Peyer's patch (tissue), 4 donors: ENCODE results near the gene MXD4. TPM values are rescaled to one million over a fixed set of nuclear protein-coding genes. Genes with fewer than 3 reads are reported as not detected.

Experiments used
- DNase-seq, 3 donors: peaks; one replicate each; pipeline ENCODE4 v3.0.0-alpha.2; 2017 to 2019
- H3K27ac ChIP-seq, 4 donors: fragments of 200-600 bp; sonication (generic); one replicate each; pipeline ENCODE4 v1.5.1; 2016 to 2019
- H3K27me3 ChIP-seq, 2 donors: fragments of 200-600 bp; sonication (generic); one replicate each; pipeline ENCODE4 v1.5.1; 2019
- H3K36me3 ChIP-seq, 3 donors: fragments of 200-600 bp; sonication (generic); one replicate each; pipeline ENCODE4 v1.5.1; 2016 to 2019
- H3K4me1 ChIP-seq, 4 donors: fragments of 200-600 bp; sonication (generic); one replicate each; pipeline ENCODE4 v1.5.1; 2016 to 2019
- H3K4me3 ChIP-seq, 4 donors: fragments of 200-600 bp; sonication (generic); 1 replicate in 3 of 4; 2 replicates in 1 of 4; pipeline ENCODE4 v1.5.1; 2016 to 2019; ENCODE audit warnings: mild to moderate bottlenecking in 1 of 4
- H3K9me3 ChIP-seq, 4 donors: fragments of 200-600 bp; sonication (generic); one replicate each; pipeline ENCODE4 v1.5.1; 2016 to 2019; ENCODE audit warnings: mild to moderate bottlenecking in 1 of 4
- CTCF ChIP-seq, 6 experiments: fragments of 450-650 bp in 4 of 6; fragments of 200-600 bp in 2 of 6; sonication (generic) in 1 of 6; IDR thresholded peaks; one replicate each; pipeline ENCODE4 v1.5.1; 2017 to 2019; ENCODE audit warnings: antibody characterized with exemption in 6 of 6, mild to moderate bottlenecking in 3 of 6, moderate library complexity in 1 of 6
- POLR2A ChIP-seq, 2 donors: fragments of 450-650 bp; IDR thresholded peaks; one replicate each; pipeline ENCODE4 v1.5.1; 2017; ENCODE audit warnings: antibody characterized with exemption in 2 of 2, mild to moderate bottlenecking in 2 of 2, moderate library complexity in 2 of 2
- total RNA-seq, 4 donors: library from RNA; depleted of rRNA; stranded (reverse); fragments of >200 nt; gene quantifications; one replicate each; pipeline ENCODE4 v1.1.0, GENCODE V29; 2016

The MXD4 gene
- total RNA-seq, 4 donors from 2014 or later: 28.9 to 52.5 (median 44.0) TPM

- no peak overlapping the region for H3K4me3 ChIP-seq
- DNase-seq: peak in 2 of 3 donors; percentile 11 to 41
- no peaks in the 10 kb centered on the region for H3K9me3 ChIP-seq
- no peak overlapping the region for H3K27ac ChIP-seq
- peaks cover 0 to 83% (median 0%) of the 10 kb centered on the region in 3 donors for H3K36me3 ChIP-seq
- H3K27me3 ChIP-seq: no peaks in the 10 kb centered on the region
- no peak for TF ChIP-seq CTCF (IDR thresholded peaks at IDR 0.05)
- no peak for TF ChIP-seq POLR2A (IDR thresholded peaks at IDR 0.05)
- peaks cover 0 to 18% (median 3%) of the 10 kb centered on the region in 4 donors for H3K4me1 ChIP-seq
These were observed 9.9 kb downstream of the MXD4 start for GRCh38 chr4:2251795-2252529.

- no peak overlapping the region for H3K27ac ChIP-seq
- peak in 2 of 3 donors; percentile 6 to 43 for DNase-seq
- no peak overlapping the region for H3K4me3 ChIP-seq
- peaks cover 0 to 78% (median 0%) of the 10 kb centered on the region in 3 donors for H3K36me3 ChIP-seq
- TF ChIP-seq CTCF (IDR thresholded peaks at IDR 0.05): no peak
- no peak for TF ChIP-seq POLR2A (IDR thresholded peaks at IDR 0.05)
- H3K9me3 ChIP-seq: no peaks in the 10 kb centered on the region
- H3K27me3 ChIP-seq: no peaks in the 10 kb centered on the region
- H3K4me1 ChIP-seq: peaks cover 0 to 11% (median 0%) of the 10 kb centered on the region in 4 donors
These were observed 10.7 kb downstream of the MXD4 start for GRCh38 chr4:2251073-2251794.

GRCh38 chr4:2250357-2251072, 11.4 kb downstream of the MXD4 start:
- Histone ChIP-seq H3K9me3 (no peaks in the 10 kb centered on the region), H3K4me3 (no peak overlapping the region), H3K27ac (no peak overlapping the region), H3K36me3 (peaks cover 0 to 75% (median 0%) of the 10 kb centered on the region in 3 donors), H3K27me3 (no peaks in the 10 kb centered on the region), H3K4me1 (peaks cover 0 to 7% (median 0%) of the 10 kb centered on the region in 4 donors)
- DNase-seq: peak in 1 of 3 donors; percentile 43
- TF ChIP-seq POLR2A (IDR thresholded peaks at IDR 0.05) (no peak), CTCF (IDR thresholded peaks at IDR 0.05) (no peak)

GRCh38 chr4:2249526-2250356, 12.2 kb downstream of the MXD4 start:
- H3K27me3 ChIP-seq: no peaks in the 10 kb centered on the region
- H3K9me3 ChIP-seq: no peaks in the 10 kb centered on the region
- H3K27ac ChIP-seq: no peak overlapping the region
- no peak overlapping the region for H3K4me3 ChIP-seq
- peak in 1 of 3 donors; percentile 14 for DNase-seq
- peaks cover 0 to 67% (median 0%) of the 10 kb centered on the region in 3 donors for H3K36me3 ChIP-seq
- peaks cover 0 to 11% (median 0%) of the 10 kb centered on the region in 4 donors for H3K4me1 ChIP-seq
- TF ChIP-seq POLR2A (IDR thresholded peaks at IDR 0.05) (no peak), CTCF (IDR thresholded peaks at IDR 0.05) (no peak)

- TF ChIP-seq POLR2A (IDR thresholded peaks at IDR 0.05) (no peak), CTCF (IDR thresholded peaks at IDR 0.05) (no peak)
- no peak overlapping the region for H3K27ac ChIP-seq
- peaks cover 0 to 20% (median 0%) of the 10 kb centered on the region in 4 donors for H3K4me1 ChIP-seq
- peak in 2 of 3 donors; percentile 13 to 46 for DNase-seq
- H3K36me3 ChIP-seq: peaks cover 0 to 58% (median 0%) of the 10 kb centered on the region in 3 donors
- H3K9me3 ChIP-seq: no peaks in the 10 kb centered on the region
- H3K27me3 ChIP-seq: no peaks in the 10 kb centered on the region
- no peak overlapping the region for H3K4me3 ChIP-seq
These were observed 13.1 kb downstream of the MXD4 start for GRCh38 chr4:2248821-2249261.
